AG04449 (cell line): ENCODE data around the gene PTTG1IP2.

Source experiments
- CTCF ChIA-PET: fragments of 350-600 bp; formaldehyde crosslinking; extraction: SDS; loops from one replicate; lab custom pipeline; 2021; ENCODE audit warnings: antibody characterized with exemption; lab: Yijun Ruan, JAX
- POLR2A ChIA-PET: fragments of 400-600, 350-600 bp; formaldehyde crosslinking; extraction: SDS; loops from one replicate; lab custom pipeline; 2020; ENCODE audit warnings: antibody characterized with exemption, inconsistent platforms; lab: Yijun Ruan, JAX
- DNase-seq: peaks from one replicate; pipeline ENCODE4 v3.0.0-alpha.2; 2010; ENCODE audit warnings: low read depth, low spot score
- H3K4me3 ChIP-seq: 2 replicates; pipeline ENCODE4 v1.5.1; 2011; ENCODE audit warnings: low read depth, mild to moderate bottlenecking, control low read depth, low read length
- TF ChIP-seq, protein P1 (sequence below): IDR thresholded peaks from one replicate; pipeline ENCODE4 v1.5.1; 2011; ENCODE audit warnings: mild to moderate bottlenecking, moderate library complexity, low read length, control low read depth, inconsistent platforms; ENCODE audit not compliant: insufficient read depth; ENCODE audit errors: missing control alignments

PTTG1IP2 gene

DNA sequence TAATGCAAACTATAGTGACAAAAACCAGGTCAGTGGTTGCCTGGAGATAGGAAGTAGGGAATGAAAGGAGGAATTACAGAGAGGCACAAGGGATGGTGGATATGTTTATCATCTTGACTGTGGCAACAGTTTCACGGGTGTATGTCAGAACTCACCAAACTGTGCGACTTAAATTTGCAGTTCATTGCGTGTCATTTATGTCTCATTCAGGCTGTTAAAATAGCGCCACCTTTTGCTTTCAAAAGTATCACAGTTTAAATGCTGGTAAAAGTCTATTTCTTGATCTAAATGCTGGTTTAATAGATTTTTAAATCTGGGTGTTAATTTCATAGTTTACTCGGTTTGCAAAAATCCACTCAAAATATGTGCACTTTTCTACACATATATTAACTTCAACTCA is 51.0 kb downstream of the PTTG1IP2 start:
- ChIA-PET CTCF (no interaction called here), POLR2A (no interaction called here)
- TF ChIP-seq, protein P1, sequence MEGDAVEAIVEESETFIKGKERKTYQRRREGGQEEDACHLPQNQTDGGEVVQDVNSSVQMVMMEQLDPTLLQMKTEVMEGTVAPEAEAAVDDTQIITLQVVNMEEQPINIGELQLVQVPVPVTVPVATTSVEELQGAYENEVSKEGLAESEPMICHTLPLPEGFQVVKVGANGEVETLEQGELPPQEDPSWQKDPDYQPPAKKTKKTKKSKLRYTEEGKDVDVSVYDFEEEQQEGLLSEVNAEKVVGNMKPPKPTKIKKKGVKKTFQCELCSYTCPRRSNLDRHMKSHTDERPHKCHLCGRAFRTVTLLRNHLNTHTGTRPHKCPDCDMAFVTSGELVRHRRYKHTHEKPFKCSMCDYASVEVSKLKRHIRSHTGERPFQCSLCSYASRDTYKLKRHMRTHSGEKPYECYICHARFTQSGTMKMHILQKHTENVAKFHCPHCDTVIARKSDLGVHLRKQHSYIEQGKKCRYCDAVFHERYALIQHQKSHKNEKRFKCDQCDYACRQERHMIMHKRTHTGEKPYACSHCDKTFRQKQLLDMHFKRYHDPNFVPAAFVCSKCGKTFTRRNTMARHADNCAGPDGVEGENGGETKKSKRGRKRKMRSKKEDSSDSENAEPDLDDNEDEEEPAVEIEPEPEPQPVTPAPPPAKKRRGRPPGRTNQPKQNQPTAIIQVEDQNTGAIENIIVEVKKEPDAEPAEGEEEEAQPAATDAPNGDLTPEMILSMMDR: peak; percentile 5
- no peak overlapping the region for H3K4me3 ChIP-seq
- DNase-seq: no peak

DNA sequence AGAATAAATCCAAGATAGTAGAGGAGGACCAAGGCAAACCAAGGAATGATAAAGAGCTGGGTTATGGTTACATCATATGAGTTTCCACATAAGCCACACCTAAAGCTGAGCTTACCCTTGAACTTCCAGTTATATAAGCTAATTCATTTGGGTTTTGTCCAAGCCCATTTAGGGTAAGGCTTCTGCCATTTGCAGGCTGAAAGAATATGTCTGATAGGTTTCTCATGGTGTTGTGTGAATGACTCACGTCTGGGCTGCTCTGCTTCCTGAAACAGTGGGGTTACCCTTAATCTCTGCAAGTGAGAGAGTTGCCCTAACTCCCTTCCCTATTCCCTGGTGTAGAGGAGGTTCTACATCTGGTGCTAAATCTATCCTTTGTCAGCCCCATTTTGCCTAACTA is 60.8 kb downstream of the PTTG1IP2 start:
- DNase-seq: no peak
- TF ChIP-seq, protein P1: no peak
- H3K4me3 ChIP-seq: no peak overlapping the region
- POLR2A ChIA-PET: no interaction called here
- CTCF ChIA-PET: interaction anchor here (0.7 to 1.1 kb wide), 3 partner anchors 8 to 99 kb away, joined by 3 to 5 read pairs (median 4); no protein-coding TSS in a partner anchor

DNA sequence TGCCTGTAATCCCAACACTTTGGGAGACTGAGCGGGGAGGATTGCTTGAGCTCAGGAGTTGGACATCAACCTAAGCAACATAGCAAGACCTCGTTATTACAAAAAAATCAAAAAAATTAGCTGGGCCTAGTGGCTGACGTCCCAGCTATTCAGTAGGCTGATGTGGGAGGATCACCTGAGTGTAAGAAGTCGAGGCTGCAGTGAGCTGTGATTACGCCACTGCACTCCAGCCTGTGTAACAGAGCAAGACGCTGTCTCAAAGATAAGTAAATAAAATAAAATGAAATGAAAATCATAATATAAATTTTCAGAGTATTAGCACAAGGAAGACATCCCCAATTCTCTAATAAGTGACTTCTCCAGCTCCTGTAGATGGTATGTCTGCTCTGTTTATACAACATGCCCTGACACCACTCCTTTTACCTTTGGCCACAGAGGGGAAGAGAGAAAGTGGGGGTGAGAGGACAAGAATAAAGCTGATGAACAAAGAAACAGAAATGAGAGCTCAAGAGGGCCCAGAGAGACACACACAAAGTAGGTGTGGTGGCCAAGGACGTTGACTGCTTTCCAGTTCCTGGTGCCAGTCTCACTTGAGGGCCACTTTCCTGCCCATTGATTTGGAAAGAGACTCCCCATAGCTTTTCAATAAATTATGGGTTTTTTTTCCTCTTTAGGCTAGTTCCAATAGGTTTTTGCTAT is 62.9 kb downstream of the PTTG1IP2 start:
- TF ChIP-seq, protein P1: no peak
- no peak overlapping the region for H3K4me3 ChIP-seq
- ChIA-PET POLR2A (no interaction called here), CTCF (interaction anchor here (1.0 to 1.4 kb wide), 2 partner anchors 11 kb away, joined by 3 to 5 read pairs; no protein-coding TSS in a partner anchor)
- DNase-seq: no peak

DNA sequence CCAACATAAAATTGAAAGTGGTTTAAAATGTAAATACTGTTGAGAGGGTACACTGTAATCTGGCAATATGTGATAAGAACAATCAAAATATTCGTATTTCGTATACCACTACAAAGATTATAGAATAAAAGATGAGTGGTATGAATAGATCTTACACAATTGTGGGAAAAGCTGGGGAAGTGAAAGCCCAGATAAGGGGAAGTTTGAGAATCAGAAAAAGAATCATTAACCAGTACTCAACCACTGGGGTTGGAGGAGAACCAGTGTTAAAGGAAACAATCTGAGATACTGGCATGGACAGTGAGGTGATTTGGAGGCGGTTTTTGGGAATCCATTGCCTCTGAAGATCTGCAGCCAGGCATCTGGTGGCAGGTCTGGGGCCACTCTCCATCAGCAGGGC is 67.0 kb downstream of the PTTG1IP2 start:
- no peak overlapping the region for H3K4me3 ChIP-seq
- CTCF ChIA-PET: no interaction called here
- no peak for DNase-seq
- POLR2A ChIA-PET: no interaction called here
- TF ChIP-seq, protein P1: no peak

DNA sequence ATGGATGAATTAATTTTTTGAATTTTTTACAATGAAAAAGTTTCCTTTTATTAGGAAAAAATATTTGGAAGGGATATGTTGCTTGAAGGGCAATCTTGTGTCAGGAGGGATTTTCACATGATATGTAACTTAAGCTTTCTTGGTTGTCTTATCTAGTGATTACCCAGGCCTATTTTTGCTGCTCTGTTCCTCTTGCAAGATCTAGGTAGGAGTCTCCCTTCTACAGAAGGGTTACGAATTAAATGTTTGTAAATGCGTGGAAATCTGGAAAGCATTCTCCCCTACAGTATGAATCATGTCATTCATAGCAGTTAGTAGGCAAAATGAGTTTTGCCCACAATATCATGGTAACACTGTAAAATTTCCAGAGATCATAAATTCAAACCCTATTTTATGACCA is 69.0 kb downstream of the PTTG1IP2 start:
- TF ChIP-seq, protein P1: no peak
- no peak overlapping the region for H3K4me3 ChIP-seq
- POLR2A ChIA-PET: no interaction called here
- CTCF ChIA-PET: interaction anchor here (1.3 kb wide), 1 partner anchor 8 kb away, joined by 3 read pairs; no protein-coding TSS in a partner anchor
- DNase-seq: no peak

DNA sequence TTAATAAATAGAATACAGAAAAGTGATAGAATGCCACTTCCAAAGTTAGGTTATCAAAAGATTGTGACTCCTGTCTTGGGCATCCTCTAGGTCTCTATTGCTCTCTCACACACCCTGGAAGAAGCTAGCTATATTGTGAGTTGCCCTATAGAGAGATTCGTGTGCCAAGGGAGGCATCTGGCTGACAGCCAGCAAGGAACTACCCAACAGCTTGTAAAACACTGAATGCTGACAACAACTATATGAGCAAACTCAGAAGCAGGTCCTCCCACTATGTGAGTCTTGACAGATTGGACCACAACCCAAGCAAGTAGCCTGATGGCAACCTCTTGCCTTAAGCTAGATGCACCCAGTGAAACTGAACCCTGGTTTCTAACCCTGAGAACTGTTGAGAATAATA is 71.0 kb downstream of the PTTG1IP2 start:
- DNase-seq: no peak
- ChIA-PET CTCF (interaction anchor here (0.8 kb wide), 1 partner anchor 10 kb away, joined by 4 read pairs; no protein-coding TSS in a partner anchor), POLR2A (no interaction called here)
- TF ChIP-seq, protein P1: no peak
- no peak overlapping the region for H3K4me3 ChIP-seq
